MCF 10A (cell line): ENCODE measurements around the gene DCDC2. TPM values are rescaled to one million over a fixed set of nuclear protein-coding genes. Genes with fewer than 3 reads are reported as not detected.
"Not testable (repeated sequence)": the region's sequence is repeated elsewhere in the genome, so short reads cannot be mapped to it uniquely, and the experiment has no call there.

Experiments used
- BruUV-seq: library from RNA; stranded (reverse); fragments of 400-500 nt; replicated peaks from 2 replicates; lab custom pipeline; 2021; lab: Mats Ljungman, UMichigan
- CTCF ChIA-PET: fragments of 300-600 bp; sonication (Branson Sonifier 250); formaldehyde crosslinking; extraction: SDS; loops from one replicate; lab custom pipeline; 2021; ENCODE audit warnings: antibody characterized with exemption, inconsistent platforms; lab: Yijun Ruan, JAX
- POLR2A ChIA-PET: fragments of 300-600, 350-650 bp; sonication (Branson Sonifier 250); formaldehyde crosslinking; extraction: SDS; loops from one replicate; lab custom pipeline; 2020; ENCODE audit warnings: antibody characterized with exemption, inconsistent platforms; lab: Yijun Ruan, JAX
- DNase-seq: peaks from one replicate; pipeline ENCODE4 v3.0.0-alpha.2; 2018; ENCODE audit not compliant: unreplicated experiment
- H3K27ac Mint-ChIP-seq: one replicate; pipeline ENCODE4 v1.8.0; 2022; ENCODE audit warnings: mild to moderate bottlenecking, low read depth, mixed read lengths; ENCODE audit not compliant: unreplicated experiment
- H3K27me3 Mint-ChIP-seq: one replicate; pipeline ENCODE4 v1.8.0; 2022; ENCODE audit warnings: mixed read lengths; ENCODE audit not compliant: insufficient read depth, unreplicated experiment
- H3K36me3 Mint-ChIP-seq: one replicate; pipeline ENCODE4 v1.8.0; 2022; ENCODE audit warnings: mild to moderate bottlenecking, moderate library complexity, mixed read lengths; ENCODE audit not compliant: insufficient read depth, unreplicated experiment
- H3K4me1 Mint-ChIP-seq: one replicate; pipeline ENCODE4 v1.8.0; 2022; ENCODE audit warnings: mixed read lengths; ENCODE audit not compliant: insufficient read depth, unreplicated experiment
- H3K4me3 Mint-ChIP-seq: one replicate; pipeline ENCODE4 v1.8.0; 2022; ENCODE audit warnings: mild to moderate bottlenecking, moderate library complexity, mixed read lengths; ENCODE audit not compliant: unreplicated experiment
- H3K9me3 Mint-ChIP-seq: one replicate; pipeline ENCODE4 v1.8.0; 2022; ENCODE audit warnings: mixed read lengths; ENCODE audit not compliant: unreplicated experiment
- intact Hi-C: fragments of 100-400 bp; cut with micrococcal nuclease; formaldehyde crosslinking; loops from 2 replicates; pipeline ENCODE4 v1.14.1; 2022
- total RNA-seq: library from RNA; stranded (reverse); gene quantifications from 2 replicates; pipeline ENCODE4 v1.2.3, GENCODE V29; 2022
- TF ChIP-seq, protein P1 (sequence below): fragments of 200-600 bp; IDR thresholded peaks from one replicate; pipeline ENCODE4 v1.8.0; 2022; ENCODE audit warnings: antibody characterized with exemption, mild to moderate bottlenecking; ENCODE audit not compliant: unreplicated experiment

DCDC2 gene
- total RNA-seq, 1 experiment from 2014 or later = not detected

- Mint-ChIP-seq H3K27me3 (no peaks in the 10 kb centered on the region), H3K4me1 (no peaks in the 10 kb centered on the region)
- POLR2A ChIA-PET = no interaction called here
These were observed 34.1 kb downstream of the DCDC2 start for GRCh38 chr6:24323632-24324337.

DNA sequence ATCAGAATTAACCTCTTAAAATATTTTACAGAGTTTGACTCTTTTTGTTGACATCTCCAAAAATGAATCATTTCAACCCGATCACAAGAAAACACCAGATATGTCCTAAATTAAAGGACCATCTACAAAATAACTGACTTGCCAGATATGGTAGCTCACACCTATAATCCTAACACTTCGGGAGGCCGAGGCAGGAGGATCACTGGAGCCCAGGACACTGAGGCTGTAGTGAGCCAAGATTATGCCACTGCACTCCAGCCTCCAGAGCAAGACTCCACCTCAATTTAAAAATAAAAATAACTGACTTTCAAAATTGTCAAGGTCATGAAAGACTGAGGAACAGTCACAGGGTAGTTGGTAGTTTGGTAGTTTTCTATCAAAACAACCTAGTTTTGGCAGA, 34.9 kb downstream of the DCDC2 start:
- H3K36me3 Mint-ChIP-seq = no peaks in the 10 kb centered on the region
- intact Hi-C loops = no loop called here
- H3K27me3 Mint-ChIP-seq = no peaks in the 10 kb centered on the region
- DNase-seq = no peak
- ChIA-PET CTCF (interaction anchor here (0.6 kb wide), 1 partner anchor 49 kb away, joined by 3 read pairs; no protein-coding TSS in a partner anchor), POLR2A (no interaction called here)
- BruUV-seq = no TSS peak
- H3K27ac Mint-ChIP-seq = no peak overlapping the region
- no peaks in the 10 kb centered on the region for H3K9me3 Mint-ChIP-seq
- TF ChIP-seq, protein P1, sequence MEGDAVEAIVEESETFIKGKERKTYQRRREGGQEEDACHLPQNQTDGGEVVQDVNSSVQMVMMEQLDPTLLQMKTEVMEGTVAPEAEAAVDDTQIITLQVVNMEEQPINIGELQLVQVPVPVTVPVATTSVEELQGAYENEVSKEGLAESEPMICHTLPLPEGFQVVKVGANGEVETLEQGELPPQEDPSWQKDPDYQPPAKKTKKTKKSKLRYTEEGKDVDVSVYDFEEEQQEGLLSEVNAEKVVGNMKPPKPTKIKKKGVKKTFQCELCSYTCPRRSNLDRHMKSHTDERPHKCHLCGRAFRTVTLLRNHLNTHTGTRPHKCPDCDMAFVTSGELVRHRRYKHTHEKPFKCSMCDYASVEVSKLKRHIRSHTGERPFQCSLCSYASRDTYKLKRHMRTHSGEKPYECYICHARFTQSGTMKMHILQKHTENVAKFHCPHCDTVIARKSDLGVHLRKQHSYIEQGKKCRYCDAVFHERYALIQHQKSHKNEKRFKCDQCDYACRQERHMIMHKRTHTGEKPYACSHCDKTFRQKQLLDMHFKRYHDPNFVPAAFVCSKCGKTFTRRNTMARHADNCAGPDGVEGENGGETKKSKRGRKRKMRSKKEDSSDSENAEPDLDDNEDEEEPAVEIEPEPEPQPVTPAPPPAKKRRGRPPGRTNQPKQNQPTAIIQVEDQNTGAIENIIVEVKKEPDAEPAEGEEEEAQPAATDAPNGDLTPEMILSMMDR = no peak
- H3K4me1 Mint-ChIP-seq = no peaks in the 10 kb centered on the region
- H3K4me3 Mint-ChIP-seq = no peak overlapping the region

More at GRCh38 chr6:24323632-24324337, 34.1 kb downstream of the DCDC2 start:
- H3K36me3 Mint-ChIP-seq = no peaks in the 10 kb centered on the region
- no peak for DNase-seq
- CTCF ChIA-PET = no interaction called here
- H3K4me3 Mint-ChIP-seq = no peak overlapping the region
- H3K9me3 Mint-ChIP-seq = no peaks in the 10 kb centered on the region
- TF ChIP-seq, protein P1 = no peak
- no TSS peak for BruUV-seq
- intact Hi-C loops = no loop called here
- H3K27ac Mint-ChIP-seq = no peak overlapping the region

DNA sequence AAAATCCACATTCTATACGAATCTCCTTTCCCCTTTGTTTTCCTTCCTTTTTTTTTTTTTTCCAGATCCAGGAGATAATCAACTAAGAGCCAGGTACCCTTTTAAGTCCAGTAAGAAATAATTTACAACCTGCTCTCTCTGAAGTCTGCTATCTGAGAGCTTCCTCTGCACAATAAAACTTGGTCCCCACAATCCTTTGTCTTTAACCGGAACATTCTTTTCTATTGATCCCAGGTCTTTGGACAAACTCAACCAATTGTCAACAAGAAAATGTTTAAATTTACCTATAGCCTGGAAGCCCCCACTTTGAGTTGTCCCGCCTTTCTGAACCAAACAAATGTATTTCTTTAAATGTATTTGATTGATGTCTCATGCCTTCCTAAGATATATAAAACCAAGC, 35.4 kb downstream of the DCDC2 start:
- H3K4me3 Mint-ChIP-seq, intact Hi-C loops, BruUV-seq, H3K27me3 Mint-ChIP-seq, H3K4me1 Mint-ChIP-seq, H3K36me3 Mint-ChIP-seq, DNase-seq, H3K27ac Mint-ChIP-seq, H3K9me3 Mint-ChIP-seq: not testable (repeated sequence)
- CTCF ChIA-PET = interaction anchor here (0.9 kb wide), 1 partner anchor 19 kb away, joined by 3 read pairs; no protein-coding TSS in a partner anchor
- POLR2A ChIA-PET = interaction anchor here (0.5 to 0.7 kb wide), 2 partner anchors 22 to 138 kb away, joined by 3 to 4 read pairs; no protein-coding TSS in a partner anchor

DNA sequence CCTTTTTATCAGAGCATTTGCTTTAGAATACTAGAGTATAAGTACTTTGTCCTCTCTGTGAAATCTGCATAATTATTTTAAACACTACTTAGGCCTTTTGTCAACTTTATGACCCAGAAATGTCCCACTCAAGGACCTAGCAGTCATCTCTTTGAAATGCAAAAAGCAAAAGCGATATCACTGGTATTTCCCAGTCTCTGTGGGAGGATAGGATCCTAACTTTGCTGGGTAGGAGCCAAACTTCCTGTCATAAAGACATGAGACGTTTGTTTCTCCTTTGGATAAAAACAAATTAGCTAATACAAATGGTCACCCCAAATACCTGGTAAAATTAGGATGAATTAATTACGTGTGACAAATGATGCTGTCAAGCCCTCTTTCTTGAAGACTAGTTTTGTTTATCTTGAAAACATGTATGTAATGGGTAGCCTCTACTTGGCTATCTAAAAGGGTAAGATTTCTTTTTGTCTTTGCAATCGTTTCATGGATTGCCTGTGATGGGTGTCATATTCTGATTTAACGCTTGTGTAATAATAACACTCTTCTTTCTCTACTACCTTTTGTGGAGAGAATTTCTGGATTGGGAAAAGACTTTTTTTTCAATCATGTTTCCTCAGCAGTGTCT, 36.2 kb downstream of the DCDC2 start:
- H3K27me3 Mint-ChIP-seq = no peaks in the 10 kb centered on the region

More for the DNA sequence above, 36.2 kb downstream of the DCDC2 start:
- BruUV-seq = no TSS peak
- H3K27ac Mint-ChIP-seq = no peak overlapping the region
- TF ChIP-seq, protein P1 = no peak
- no peaks in the 10 kb centered on the region for H3K9me3 Mint-ChIP-seq
- CTCF ChIA-PET = interaction anchor here (0.9 kb wide), 1 partner anchor 18 kb away, joined by 3 read pairs; no protein-coding TSS in a partner anchor
- intact Hi-C loops = no loop called here
- no peaks in the 10 kb centered on the region for H3K36me3 Mint-ChIP-seq
- H3K4me3 Mint-ChIP-seq = no peak overlapping the region
- H3K4me1 Mint-ChIP-seq = no peaks in the 10 kb centered on the region
- POLR2A ChIA-PET = interaction anchor here (0.7 kb wide), 1 partner anchor 23 kb away, joined by 3 read pairs; no protein-coding TSS in a partner anchor
- no peak for DNase-seq
